ENCODE results near the gene TC2N.

- TF ChIP-seq CTCF (IDR thresholded peaks at IDR 0.05) (no peak), POLR2A (IDR thresholded peaks at IDR 0.05) (no peak), POLR2AphosphoS5 (IDR thresholded peaks at IDR 0.05) (no peak)
Measured at GRCh38 chr14:91885113-91885712, 17.9 kb upstream of the TC2N start.
